T-helper 1 cell treated with Interleukin-12 subunit alpha and Interleukin-12 subunit beta and Interleukin-4 antibody, amounts not matched to agents 30 ng/mL and 1 ng/mL, for 36 hours (primary cell): ENCODE data around the gene ERC1. TPM values are rescaled to one million over a fixed set of nuclear protein-coding genes. Genes with fewer than 3 reads are reported as not detected.
"Not testable (repeated sequence)": the region's sequence is repeated elsewhere in the genome, so short reads cannot be mapped to it uniquely, and the experiment has no call there.

Experiments
- intact Hi-C: fragments of 100-400 bp; cut with micrococcal nuclease; formaldehyde crosslinking; loops from one replicate; pipeline ENCODE4 v1.15.1; 2024
- total RNA-seq: library from RNA; stranded (reverse); gene quantifications from 2 replicates; pipeline ENCODE4 v1.2.3, GENCODE V29; 2022

ERC1 gene
- total RNA-seq, 1 donor from 2014 or later = 37.8 TPM

DNA sequence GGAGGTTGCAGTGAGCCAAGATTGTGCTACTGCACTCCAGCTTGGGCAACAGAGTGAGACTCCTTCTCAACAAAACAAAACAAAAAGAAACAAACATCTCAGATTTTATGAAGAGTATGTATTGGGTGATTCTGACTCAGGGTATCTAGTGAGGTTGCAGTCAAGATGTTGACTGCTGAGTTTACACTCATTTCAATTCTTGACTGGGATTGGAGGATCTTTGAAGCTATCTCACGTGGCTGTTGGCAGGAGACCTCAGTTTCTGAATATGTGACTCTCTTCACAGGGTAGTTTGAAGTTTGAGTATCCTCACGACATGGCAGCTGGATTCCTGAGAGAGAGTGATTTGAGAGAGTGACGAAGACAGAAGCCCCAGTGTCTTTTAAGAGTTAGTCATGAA lies 29.4 kb downstream of the ERC1 start:
- intact Hi-C loops = no loop called here

GRCh38 chr12:1022032-1022970 lies 31.3 kb downstream of the ERC1 start:
- intact Hi-C loops = no loop called here

DNA sequence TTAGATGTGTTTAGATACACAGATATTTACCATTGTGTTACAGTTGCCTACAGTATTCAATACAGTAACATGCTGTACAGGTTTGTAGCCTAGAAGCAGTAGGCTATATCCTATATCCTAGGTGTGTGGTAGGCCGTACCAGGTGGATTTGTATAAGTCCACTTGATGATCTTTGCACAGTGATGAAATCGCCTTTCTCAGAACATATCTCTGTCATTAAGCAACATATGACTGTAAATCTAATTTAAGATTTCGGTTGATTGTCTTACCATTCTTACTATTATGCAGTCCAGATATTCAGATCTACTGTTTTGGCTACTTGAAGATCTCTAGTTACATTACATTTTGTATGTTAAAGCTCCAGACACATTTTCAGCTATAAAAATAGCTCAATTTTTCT lies 39.8 kb downstream of the ERC1 start:
- intact Hi-C loops = no loop called here

GRCh38 chr12:1034243-1034642 lies 43.2 kb downstream of the ERC1 start:
- intact Hi-C loops = no loop called here

GRCh38 chr12:1034751-1035457 lies 43.9 kb downstream of the ERC1 start:
- intact Hi-C loops = no loop called here

- intact Hi-C loops = no loop called here
Observed at GRCh38 chr12:1041478-1041877, 50.5 kb downstream of the ERC1 start.

DNA sequence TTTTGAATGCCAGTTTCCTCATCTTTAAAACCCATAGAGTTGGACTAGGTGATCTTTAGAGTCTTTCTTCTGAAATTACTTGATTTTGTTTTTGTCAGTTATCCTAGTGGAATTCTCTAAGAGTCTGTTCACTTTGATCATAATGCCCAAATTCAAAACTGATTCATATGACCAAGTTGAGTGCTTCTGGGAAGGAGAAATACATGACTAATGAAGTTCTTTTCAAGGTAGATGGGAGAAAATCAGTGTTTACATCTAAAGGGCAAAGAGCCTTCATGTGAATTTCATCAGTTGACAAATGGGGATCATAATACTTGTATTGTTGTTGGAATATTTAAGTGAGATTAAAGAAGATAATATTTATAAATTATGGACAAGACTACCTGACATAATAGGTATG lies 53.2 kb downstream of the ERC1 start:
- intact Hi-C loops = no loop called here

DNA sequence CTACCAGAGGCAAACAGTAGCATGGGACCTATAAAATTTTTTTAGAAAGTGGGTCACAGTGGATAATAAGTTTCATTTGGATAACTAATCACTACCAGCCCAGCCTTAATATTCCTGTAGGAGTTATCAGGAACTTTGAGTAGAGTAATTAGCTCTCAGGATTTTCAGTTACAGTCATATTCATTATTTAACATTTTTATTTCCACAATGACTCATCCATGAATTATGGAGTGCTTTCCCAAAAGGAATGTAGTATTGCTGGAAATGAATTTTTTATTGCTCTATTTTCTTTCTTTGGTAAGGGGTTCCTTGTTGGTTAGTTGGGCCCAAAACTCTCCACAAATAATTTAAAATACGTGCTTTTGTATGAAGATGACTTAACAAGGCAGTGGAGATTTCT lies 53.7 kb downstream of the ERC1 start:
- intact Hi-C loops = no loop called here

- intact Hi-C loops = no loop called here
Observed at GRCh38 chr12:1046727-1047126, 55.7 kb downstream of the ERC1 start.

DNA sequence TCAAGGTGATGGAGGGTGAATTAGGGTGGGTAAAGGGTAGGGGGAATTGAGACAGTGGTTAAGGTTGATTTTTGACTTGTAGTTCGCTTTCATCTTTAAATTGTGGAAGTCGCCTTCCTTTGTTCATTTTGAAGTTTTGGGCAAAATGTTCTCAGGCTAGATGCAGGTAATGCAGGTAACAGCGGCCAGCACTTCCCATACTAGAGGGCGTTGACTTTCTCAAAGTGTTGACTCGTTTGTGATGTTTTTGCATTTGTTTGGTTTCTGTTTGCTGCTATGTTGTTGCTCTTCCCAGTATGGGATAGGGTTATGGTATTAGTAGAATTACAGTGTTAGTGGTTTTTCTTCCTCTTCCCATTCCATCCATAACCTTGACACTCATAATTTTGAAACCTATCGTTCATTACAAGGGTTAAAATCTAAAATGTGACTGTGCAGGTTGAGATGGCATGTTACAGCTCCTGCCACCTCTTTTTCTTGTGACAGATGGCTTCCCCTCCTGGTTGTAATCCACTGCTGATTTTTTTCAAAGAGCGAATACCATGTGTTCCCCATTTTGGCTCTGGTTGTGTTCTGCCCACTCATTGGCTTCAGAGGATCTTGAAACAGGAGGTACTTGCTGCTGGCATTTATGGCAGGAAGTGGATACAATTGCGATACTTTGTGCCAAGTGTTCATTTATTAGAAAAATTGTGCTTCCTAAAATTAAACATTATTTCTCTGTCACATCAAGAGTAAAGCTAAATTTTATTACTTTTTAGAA lies 57.1 kb downstream of the ERC1 start:
- intact Hi-C loops = no loop called here

DNA sequence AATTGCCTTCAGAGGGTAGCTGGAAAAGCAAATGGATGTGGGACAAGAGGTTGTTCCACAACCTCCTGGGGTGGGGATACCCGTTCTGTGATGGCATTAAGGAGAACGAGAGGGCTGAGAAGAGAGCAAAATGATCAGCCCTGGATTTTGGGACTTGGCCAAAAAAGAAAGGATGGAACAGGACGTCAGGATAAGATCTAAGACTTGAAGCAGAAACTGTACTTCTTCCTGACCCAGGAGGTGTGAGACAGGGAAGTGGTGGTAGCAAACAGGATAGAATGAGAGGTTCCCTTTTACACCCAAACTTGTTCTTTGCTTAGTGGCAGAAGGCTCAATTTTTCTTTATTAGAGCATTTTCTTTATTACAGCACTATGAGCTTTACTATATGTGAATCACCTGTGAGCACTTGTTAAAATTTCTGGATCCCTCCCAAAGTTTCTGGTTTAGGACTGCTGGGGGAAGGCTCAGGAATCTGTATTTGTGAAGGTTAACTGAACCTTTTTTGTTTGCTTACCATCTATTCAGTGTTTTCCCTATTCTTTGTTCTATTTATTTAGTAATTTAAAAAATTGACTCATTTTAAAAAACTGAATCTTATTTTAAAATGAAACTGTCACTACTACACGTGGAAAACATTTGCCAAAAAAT lies 59.2 kb downstream of the ERC1 start:
- intact Hi-C loops = no loop called here

- intact Hi-C loops = not testable (repeated sequence)
Observed at GRCh38 chr12:1051672-1052071, 60.6 kb downstream of the ERC1 start.

DNA sequence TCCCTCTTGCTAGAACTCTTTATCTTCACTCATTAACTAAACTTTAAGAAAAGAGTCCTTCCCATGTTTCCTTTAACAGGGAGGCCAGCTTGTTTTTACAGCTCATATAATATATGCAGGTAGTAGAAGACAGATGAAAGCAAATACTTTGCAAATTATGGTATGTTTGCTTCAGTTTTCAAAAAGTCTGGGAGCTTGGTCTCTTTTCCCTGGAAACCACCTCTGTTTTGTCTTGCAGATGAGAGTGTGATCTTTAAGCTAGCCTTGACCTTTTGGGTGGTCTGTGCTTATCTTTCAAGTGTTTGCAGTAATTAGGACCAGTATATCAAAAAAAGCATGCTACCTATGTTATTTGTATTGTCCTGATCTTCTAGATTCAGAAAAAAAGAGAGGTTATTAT lies 62.7 kb downstream of the ERC1 start:
- intact Hi-C loops = no loop called here

DNA sequence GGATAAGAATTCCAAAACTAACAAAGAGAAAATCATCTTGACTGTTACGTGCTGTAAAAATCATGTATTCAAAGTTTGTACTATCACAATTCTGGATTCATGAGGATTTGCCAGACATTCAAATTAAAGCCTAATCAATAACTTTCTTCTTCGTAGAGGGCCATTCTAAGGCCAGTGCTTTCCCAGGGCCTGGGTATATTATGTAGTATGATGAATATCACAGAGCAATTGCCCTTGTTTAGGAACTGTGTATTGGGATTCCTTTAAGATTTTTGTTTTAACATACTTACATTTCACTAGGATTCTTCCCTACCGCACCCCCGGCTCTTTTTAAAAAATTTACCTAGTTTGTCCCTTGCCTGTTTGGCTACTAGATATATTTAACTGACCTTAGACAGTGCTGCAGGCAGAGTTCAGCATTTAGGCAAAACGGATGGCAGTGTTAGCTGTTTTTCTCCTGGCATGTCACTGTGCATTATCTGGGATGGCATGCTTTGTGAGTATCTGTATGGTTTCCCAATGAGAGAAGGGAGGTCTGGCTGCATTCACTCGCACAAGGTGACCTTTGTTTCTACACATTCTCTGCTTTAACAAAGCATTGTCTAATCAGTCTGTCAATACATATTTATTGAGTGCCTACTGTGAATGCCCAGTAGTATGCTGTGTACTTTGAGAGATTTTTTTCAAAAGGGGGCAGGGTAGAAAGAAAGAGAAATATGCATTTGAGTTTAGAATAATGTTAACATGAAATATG lies 63.3 kb downstream of the ERC1 start:
- intact Hi-C loops = no loop called here

DNA sequence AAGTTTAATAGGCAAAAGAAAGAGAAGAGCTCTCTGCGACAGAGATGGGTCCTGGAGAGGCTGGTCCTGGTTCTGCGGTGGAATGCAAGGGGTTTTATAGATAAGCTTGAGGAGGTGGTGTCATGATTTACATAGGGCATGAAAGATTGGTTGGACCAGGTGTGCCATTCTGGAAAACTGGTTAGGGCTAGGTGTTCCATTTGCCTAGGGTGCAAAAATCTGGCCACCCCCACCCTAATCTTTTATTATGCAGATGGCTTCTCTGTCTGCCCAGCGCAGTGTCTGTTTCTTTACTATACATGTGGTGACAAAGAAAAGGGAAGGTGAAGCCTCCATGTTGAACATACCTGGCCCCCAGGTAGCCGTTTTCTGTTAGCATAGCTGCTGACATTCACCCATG lies 65.4 kb downstream of the ERC1 start:
- intact Hi-C loops = no loop called here

GRCh38 chr12:1058423-1058822 lies 67.4 kb downstream of the ERC1 start:
- intact Hi-C loops = no loop called here

GRCh38 chr12:1059162-1059561 lies 68.1 kb downstream of the ERC1 start:
- intact Hi-C loops = no loop called here

DNA sequence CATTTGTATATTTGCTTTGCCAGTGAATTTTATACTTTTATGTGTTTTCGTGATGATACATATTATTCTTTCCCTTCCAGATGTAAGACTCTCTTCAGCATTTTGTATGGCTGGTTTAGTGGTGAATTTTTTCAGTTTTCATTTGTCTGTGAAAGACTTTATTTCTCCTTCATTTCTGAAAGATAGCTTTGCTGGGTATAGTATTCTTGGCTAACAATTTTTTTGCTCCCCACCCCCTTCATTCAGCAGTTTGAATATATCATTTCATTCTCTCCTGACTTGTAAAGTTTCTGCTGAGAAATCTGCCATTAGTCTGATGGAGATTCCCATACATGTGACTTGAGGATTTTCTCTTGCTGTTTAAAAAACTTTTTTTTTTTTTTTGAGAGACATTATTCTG lies 72.8 kb downstream of the ERC1 start:
- intact Hi-C loops = no loop called here

GRCh38 chr12:1064317-1064716 lies 73.3 kb downstream of the ERC1 start:
- intact Hi-C loops = no loop called here

DNA sequence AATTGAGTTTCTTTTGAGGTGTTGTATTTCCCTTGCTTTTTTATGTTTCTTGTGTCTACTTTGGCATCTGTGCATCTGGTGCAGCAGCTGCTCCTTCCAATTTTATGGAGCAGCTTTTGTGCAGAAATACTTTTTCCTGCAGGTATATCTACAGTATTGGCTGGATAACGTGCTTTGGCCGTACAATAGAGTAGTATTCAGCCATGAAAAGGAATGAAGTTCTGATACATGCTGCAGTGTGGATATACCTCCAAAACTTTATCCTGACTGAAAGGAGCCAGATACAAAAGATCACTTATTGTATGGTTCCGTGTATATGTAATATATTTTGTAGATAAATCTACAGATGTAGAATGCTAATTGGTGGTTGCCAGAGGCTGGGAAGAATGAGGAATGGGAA lies 74.6 kb downstream of the ERC1 start:
- intact Hi-C loops = no loop called here

DNA sequence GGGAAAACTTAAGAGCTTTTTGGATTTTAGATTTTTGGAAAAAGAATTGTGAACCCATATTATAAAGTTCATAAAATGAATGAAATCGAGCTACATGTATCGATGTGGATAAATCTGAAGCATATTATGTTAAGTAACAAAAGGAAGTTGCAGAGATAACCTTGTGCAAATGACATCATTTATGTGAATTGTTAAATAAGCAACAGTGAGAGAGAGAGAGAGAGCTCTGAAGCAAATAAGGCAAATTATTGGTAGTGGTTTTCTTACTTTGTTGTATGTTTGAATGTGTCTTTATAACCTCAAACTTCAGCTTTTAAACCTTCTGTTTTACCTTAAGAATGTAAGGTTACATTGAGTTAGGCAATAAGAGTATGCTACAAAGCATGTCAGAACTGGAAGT lies 78.8 kb downstream of the ERC1 start:
- intact Hi-C loops = no loop called here
